GM13977 (cell line): Measurements from ENCODE around the gene RAPGEF3.

Experiments
- DNase-seq: peaks from one replicate; pipeline ENCODE4 v3.0.0; 2012; ENCODE audit warnings: low spot score
- CTCF ChIP-seq: IDR thresholded peaks from 2 replicates; pipeline ENCODE4 v1.5.1; 2012; ENCODE audit warnings: mild to moderate bottlenecking, control low read depth; ENCODE audit not compliant: insufficient read depth; ENCODE audit errors: extremely low read depth, missing control alignments
- in situ Hi-C: fragments of 300-500 bp; cut with MboI; formaldehyde crosslinking; loops from one replicate; pipeline ENCODE4 v1.12.0; 2022; ENCODE audit warnings: low sequenced_read_pairs, low pct_unique_long_range_greater_than_20kb, mixed read lengths, inconsistent platforms; ENCODE audit not compliant: unreplicated experiment

The RAPGEF3 gene

GRCh38 chr12:47718531-47718930 is 40.1 kb downstream of the RAPGEF3 start:
- TF ChIP-seq CTCF, result no peak
- in situ Hi-C loops, result loop anchor here (10.0 kb wide), 2 partner anchors 56 to 126 kb away; partner anchors contain the start of gene SLC48A1
- no peak for DNase-seq

GRCh38 chr12:47717443-47718193 is 41.1 kb downstream of the RAPGEF3 start:
- TF ChIP-seq CTCF, result peak; percentile 79
- in situ Hi-C loops, result loop anchor here (10.0 kb wide), 2 partner anchors 57 to 127 kb away; partner anchors contain the start of gene SLC48A1
- DNase-seq, result peak; percentile 64

GRCh38 chr12:47717046-47717442 is 41.6 kb downstream of the RAPGEF3 start:
- no peak for TF ChIP-seq CTCF
- no peak for DNase-seq
- in situ Hi-C loops, result loop anchor here (10.0 kb wide), 2 partner anchors 58 to 128 kb away; partner anchors contain the start of gene SLC48A1

GRCh38 chr12:47715877-47716548 is 42.7 kb downstream of the RAPGEF3 start:
- no peak for DNase-seq
- no peak for TF ChIP-seq CTCF
- in situ Hi-C loops, result loop anchor here (10.0 kb wide), 2 partner anchors 59 to 129 kb away; partner anchors contain the start of gene SLC48A1

- peak; percentile 74 for TF ChIP-seq CTCF
- DNase-seq, result peak; percentile 77
- in situ Hi-C loops, result loop anchor here (10.0 kb wide), 2 partner anchors 59 to 129 kb away; partner anchors contain the start of gene SLC48A1
These were observed 43.2 kb downstream of the RAPGEF3 start for GRCh38 chr12:47715393-47715876.

GRCh38 chr12:47714826-47715386 is 43.8 kb downstream of the RAPGEF3 start:
- no peak for TF ChIP-seq CTCF
- no peak for DNase-seq
- in situ Hi-C loops, result loop anchor here (10.0 kb wide), 2 partner anchors 60 to 130 kb away; partner anchors contain the start of gene SLC48A1
